Measurements from ENCODE around the gene BRK1.
A peak's percentile ranks its signal among the peaks of the same experiment; 100 is the strongest.
"Not testable (repeated sequence)": the region's sequence is repeated elsewhere in the genome, so short reads cannot be mapped to it uniquely, and the experiment has no call there.

The BRK1 gene

DNA sequence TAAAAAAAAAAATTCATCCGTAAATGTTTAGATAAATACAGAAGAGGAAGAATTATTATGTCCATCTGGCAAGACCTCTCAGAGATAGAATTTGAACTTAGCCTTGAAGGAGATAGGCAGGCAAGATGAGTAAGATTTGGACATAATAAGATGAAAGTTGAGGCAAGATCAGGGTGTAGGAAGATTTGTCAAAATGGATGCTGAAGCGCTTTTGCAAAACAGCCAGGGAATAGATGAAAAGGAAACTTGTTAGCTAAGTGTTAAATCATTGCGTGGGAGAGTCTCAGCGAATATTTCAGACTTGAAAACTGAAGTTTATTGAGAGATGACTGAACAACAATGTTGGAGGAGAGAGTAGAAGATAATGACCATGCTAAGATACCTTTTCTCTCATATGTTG is 7.2 kb downstream of the BRK1 start:
- DNase-seq = no peak
- Mint-ChIP-seq H3K27me3 (no peaks in the 10 kb centered on the region), H3K4me1 (peaks cover 51% of the 10 kb centered on the region), H3K27ac (no peak overlapping the region), H3K4me3 (no peak overlapping the region), H3K9me3 (no peaks in the 10 kb centered on the region)
- ATAC-seq = no peak

DNA sequence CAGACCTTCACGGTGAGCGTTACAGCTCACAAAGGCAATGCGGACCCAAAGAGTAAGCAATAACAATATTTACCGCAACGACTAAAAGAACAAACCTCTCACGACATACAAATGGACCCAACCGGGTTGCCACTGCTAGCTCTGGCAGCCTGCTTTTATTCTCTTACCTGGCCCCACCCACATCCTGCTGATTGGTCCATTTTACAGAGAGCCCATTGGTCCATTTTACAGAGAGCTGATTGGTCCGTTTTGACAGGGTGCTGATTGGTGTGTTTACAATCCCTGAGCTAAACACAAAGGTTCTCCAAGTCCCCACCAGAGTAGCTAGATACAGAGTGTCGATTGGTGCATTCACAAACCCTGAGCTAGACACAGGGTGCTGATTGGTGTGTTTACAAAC is 20.4 kb downstream of the BRK1 start:
- H3K27me3 Mint-ChIP-seq, DNase-seq, H3K4me1 Mint-ChIP-seq, ATAC-seq, H3K4me3 Mint-ChIP-seq, H3K9me3 Mint-ChIP-seq, H3K27ac Mint-ChIP-seq: not testable (repeated sequence)

DNA sequence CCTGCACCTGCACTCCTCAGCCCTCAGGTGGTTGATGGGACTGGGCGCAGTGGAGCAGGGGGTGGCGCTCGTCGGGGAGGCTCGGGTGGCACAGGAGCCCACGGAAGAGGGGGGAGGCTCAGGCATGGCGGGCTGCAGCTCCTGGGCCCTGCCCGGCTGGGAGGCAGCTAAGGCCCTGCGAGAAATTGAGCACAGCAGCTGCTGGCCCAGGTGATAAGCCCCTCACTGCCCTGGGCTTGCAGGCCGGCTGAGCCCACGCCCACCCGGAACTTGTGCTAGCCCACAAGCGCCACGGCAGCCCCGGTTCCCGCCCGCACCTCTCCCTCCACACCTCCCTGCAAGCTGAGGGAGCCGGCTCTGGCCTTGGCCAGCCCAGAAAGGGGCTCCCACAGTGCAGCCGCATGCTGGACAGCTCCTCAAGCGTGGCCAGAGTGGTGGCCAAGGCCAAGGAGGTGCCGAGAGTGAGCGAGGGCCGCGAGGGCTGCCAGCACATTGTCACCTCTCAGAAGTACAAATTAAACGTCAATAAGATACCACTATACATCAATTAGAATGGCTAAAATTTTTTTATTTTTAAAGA is 21.0 kb downstream of the BRK1 start:
- Mint-ChIP-seq H3K27me3 (no peaks in the 10 kb centered on the region), H3K27ac (no peak overlapping the region), H3K4me1 (peaks cover 5% of the 10 kb centered on the region), H3K9me3 (no peaks in the 10 kb centered on the region), H3K4me3 (no peak overlapping the region)
- no peak for ATAC-seq
- no peak for DNase-seq

DNA sequence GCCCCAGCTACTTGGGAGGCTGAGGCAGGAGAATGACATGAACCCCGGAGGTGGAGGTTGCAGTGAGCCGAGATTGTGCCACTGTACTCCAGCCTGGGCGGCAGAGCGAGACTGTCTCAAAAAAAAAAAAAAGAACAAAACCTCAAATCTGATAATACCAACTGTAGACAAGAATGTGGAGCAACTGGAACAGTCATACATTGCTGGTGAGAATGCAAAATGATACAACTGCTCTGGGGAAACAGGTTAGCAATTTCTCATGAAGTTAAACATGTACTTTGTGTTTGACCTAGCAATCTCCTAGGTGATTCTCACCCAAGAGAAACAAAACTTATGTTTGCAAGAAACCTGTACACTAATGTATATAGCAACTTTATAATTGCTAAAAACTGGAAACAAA is 21.7 kb downstream of the BRK1 start:
- no peak overlapping the region for H3K4me3 Mint-ChIP-seq
- H3K4me1 Mint-ChIP-seq = peaks cover 5% of the 10 kb centered on the region
- DNase-seq (no peak), ATAC-seq (no peak)
- H3K27ac Mint-ChIP-seq = no peak overlapping the region
- no peaks in the 10 kb centered on the region for H3K9me3 Mint-ChIP-seq
- no peaks in the 10 kb centered on the region for H3K27me3 Mint-ChIP-seq

DNA sequence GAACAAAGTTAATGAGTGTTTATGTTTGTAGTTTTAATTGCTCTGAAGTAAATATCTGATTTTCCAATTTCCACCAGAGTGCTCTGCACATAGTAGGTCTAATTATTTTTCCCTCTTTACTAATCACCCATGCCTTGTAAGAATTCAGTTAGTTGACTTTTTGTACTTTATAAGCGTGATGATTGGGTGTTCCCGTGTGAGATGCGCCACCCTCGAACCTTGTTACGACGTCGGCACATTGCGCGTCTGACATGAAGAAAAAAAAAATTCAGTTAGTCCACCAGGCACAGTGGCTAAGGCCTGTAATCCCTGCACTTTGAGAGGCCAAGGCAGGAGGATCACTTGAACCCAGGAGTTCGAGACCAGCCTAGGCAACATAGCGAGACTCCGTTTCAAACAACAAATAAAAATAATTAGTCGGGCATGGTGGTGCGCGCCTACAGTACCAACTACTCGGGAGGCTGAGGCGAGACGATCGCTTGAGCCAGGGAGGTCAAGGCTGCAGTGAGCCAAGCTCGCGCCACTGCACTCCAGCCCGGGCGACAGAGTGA is 25.6 kb downstream of the BRK1 start:
- H3K27me3 Mint-ChIP-seq = no peaks in the 10 kb centered on the region
- H3K4me1 Mint-ChIP-seq = peaks cover 35% of the 10 kb centered on the region
- peak; percentile 0 for ATAC-seq
- DNase-seq = no peak
- peak overlapping the region; percentile 89 to 91 for H3K4me3 Mint-ChIP-seq
- peak overlapping the region; percentile 19 to 98 for H3K27ac Mint-ChIP-seq
- no peaks in the 10 kb centered on the region for H3K9me3 Mint-ChIP-seq

DNA sequence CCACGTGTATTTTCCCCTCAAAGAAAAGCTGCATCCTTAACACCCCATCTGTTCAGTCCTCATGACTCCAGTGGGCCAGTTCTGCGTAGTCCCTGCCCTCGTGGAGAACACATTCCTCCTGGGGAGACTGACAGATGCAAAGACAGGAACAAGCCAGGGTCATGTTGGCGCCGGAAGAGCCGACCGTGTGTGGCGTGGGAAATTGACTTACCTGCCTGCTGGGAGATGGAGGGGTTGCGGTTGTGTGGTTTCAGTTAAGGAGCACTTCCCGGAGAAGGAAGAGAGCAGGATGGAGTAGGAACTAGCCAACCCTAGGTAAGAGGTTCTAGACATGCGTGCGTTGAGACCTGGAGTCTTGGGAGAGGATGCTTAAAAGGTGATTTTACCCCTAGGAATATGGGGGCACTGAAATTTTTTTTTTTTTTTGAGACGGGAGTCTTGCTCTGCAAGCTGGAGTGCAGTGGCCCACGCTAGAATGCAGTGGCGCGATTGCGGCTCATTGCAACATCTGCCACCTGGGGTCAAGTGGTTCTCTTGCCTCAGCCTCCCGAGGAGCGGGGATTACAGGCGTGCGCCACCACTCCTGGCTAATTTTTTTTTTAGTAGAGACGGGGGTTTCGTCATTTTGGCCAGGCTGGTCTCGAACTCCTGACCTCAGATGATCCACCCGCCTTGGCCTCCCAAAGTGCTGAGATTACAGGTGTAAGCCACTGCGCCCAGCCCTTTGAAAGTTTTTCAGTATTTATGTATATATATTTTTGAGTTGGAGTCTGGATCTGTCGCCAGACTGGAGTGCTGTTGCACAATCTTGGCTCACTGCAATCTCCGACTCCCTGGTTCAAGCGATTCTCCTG is 27.5 kb downstream of the BRK1 start:
- ATAC-seq (no peak), DNase-seq (peak; percentile 5 to 26)
- H3K4me3 Mint-ChIP-seq = peak overlapping the region; percentile 89 to 91
- H3K27me3 Mint-ChIP-seq = no peaks in the 10 kb centered on the region
- no peaks in the 10 kb centered on the region for H3K9me3 Mint-ChIP-seq
- peak overlapping the region; percentile 91 to 98 for H3K27ac Mint-ChIP-seq
- peaks cover 44% of the 10 kb centered on the region for H3K4me1 Mint-ChIP-seq

DNA sequence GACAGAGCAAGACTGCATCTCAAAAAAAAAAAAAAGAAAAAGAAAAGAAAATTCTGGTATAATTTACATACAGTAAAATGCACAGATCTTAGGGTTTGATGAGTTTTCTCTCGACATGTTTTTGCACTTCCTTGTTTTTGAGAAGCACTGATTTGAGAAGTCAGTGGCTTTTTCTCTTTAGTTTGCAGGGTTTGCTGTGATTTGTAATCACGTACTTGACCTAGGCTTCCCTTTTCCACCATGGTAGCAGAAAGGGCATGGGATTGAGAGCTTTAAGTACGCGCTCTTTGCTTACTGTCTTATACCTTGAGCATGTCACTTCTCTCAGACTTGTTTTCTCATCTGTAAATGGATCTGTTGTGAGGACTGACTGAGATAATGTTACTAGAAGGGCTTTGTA is 30.2 kb downstream of the BRK1 start:
- peak overlapping the region; percentile 50 to 70 for H3K4me3 Mint-ChIP-seq
- ATAC-seq = no peak
- peaks cover 52% of the 10 kb centered on the region for H3K4me1 Mint-ChIP-seq
- H3K9me3 Mint-ChIP-seq = no peaks in the 10 kb centered on the region
- no peak overlapping the region for H3K27ac Mint-ChIP-seq
- H3K27me3 Mint-ChIP-seq = no peaks in the 10 kb centered on the region
- DNase-seq = no peak

DNA sequence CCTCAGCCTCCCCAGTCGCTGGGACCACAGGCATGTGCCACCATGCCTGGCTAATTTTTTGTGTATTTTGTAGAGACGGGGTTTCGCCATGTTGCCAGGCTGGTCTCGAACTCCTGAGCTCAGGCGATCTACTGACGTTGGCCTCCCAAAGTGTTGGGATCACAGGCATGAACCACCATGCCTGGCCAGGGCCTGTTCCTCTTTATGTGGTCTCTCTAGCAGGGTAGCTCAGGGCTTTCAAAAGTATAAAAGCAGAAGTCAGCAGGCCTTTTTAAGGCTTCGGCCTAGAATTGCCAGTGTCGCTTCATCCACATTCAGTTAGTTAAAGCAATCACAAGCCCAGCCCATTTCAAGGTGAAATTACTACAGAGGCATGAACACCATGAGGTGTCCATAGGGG is 33.8 kb downstream of the BRK1 start:
- DNase-seq = no peak
- H3K9me3 Mint-ChIP-seq = no peaks in the 10 kb centered on the region
- H3K4me3 Mint-ChIP-seq = peak overlapping the region in 1 of 2 donors; percentile 41
- no peak for ATAC-seq
- no peak overlapping the region for H3K27ac Mint-ChIP-seq
- H3K27me3 Mint-ChIP-seq = no peaks in the 10 kb centered on the region
- H3K4me1 Mint-ChIP-seq = peaks cover 28% of the 10 kb centered on the region

DNA sequence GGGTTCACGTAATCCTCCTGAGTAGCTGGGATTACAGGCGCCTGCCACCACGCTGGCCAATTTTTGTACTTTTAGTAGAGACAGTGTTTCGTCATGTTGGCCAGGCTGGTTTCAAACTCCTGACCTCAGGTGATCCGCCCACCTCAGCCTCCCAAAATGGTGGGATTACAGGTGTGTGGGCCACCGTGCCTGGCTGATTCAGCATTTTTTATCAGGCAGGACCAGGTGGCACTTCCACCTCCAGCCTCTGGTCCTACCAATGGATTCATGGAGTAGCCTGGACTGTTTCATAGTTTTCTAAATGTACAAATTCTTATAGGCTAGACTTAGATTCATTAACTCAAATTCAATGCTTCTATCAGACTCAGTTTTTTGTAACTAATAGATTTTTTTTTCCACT is 35.5 kb downstream of the BRK1 start:
- Mint-ChIP-seq H3K27ac (no peak overlapping the region), H3K4me1 (peaks cover 33% of the 10 kb centered on the region), H3K27me3 (no peaks in the 10 kb centered on the region), H3K9me3 (no peaks in the 10 kb centered on the region), H3K4me3 (no peak overlapping the region)
- DNase-seq (no peak), ATAC-seq (no peak)

DNA sequence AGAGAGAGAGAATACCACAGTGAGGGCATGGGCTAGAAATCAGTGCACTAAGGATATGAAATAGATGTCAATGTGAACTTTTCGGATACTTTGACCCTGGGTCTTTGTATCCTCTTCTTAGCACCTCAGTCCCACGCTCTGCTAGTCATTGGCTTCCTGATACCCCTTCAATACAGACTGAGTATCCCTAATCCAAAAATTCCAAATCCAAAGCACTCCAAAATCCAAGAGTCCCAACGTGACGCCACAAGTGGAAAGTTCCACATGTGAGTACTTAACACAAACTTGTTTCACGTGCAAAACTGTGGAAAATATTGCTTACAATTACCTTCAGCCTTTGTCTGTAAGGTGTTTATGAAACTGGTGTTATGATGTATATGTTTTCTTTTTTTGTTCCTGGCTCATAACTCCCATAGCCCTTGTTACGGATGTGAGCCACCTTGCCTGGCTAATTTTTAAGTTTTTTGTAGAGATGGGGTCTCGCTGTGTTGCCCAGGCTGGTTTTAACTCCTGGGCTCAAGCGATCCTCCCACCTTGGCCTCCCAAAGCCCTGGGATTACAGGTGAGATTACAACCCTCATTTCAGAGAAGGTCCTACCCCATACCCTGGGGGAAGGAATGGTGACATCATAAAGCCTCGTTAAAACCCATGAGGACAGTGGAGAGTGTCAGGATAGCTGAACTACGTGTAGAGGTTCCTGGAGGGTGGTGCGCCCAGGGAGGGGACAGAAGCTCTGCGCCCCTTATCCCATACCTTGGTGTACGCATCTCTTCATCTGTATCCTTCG is 39.1 kb downstream of the BRK1 start:
- H3K27ac Mint-ChIP-seq = peak overlapping the region in 1 of 2 donors; percentile 67
- H3K4me1 Mint-ChIP-seq = peaks cover 15% of the 10 kb centered on the region
- H3K9me3 Mint-ChIP-seq = no peaks in the 10 kb centered on the region
- ATAC-seq (peak; percentile 23), DNase-seq (no peak)
- no peaks in the 10 kb centered on the region for H3K27me3 Mint-ChIP-seq
- H3K4me3 Mint-ChIP-seq = no peak overlapping the region

DNA sequence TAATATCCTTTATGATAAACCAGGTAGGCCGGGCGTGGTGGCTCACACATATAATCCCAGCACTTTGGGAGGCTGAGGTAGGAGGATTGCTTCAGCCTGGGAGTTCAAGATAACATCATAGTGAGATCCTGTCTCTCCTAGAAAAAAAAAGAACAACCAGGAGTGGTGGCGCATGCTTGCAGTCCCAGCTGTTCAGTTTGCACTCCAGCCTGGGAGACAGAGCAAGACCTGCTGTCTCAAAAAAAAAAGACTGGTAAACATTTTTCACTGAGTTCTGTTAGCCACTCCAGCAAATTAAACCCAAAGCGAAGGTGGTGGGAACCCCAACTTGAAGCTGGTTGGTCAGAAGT is 39.6 kb downstream of the BRK1 start:
- DNase-seq = no peak
- Mint-ChIP-seq H3K27ac (no peak overlapping the region), H3K9me3 (no peaks in the 10 kb centered on the region), H3K4me3 (no peak overlapping the region), H3K27me3 (no peaks in the 10 kb centered on the region), H3K4me1 (peaks cover 15% of the 10 kb centered on the region)
- no peak for ATAC-seq

DNA sequence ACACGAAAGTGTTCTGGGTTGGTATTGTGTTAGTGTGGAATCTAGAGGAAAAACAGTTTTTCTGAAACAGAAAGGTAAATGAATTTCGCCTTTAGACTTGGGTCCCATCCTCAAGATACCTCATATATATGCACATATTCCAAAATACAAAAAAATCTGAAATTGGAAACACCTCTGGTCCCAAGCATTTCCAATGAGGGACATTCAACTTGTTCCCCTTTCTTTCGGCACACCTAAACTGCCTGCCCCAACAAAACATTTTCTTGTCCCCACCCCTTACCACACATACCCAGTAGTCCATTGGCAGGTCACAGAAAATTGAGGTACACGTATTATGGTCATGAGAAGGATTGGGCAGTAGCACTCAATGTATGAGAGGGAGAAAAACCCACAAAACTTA is 40.2 kb downstream of the BRK1 start:
- no peak overlapping the region for H3K4me3 Mint-ChIP-seq
- peaks cover 15% of the 10 kb centered on the region for H3K4me1 Mint-ChIP-seq
- no peaks in the 10 kb centered on the region for H3K9me3 Mint-ChIP-seq
- ATAC-seq (no peak), DNase-seq (no peak)
- H3K27ac Mint-ChIP-seq = no peak overlapping the region
- H3K27me3 Mint-ChIP-seq = no peaks in the 10 kb centered on the region

DNA sequence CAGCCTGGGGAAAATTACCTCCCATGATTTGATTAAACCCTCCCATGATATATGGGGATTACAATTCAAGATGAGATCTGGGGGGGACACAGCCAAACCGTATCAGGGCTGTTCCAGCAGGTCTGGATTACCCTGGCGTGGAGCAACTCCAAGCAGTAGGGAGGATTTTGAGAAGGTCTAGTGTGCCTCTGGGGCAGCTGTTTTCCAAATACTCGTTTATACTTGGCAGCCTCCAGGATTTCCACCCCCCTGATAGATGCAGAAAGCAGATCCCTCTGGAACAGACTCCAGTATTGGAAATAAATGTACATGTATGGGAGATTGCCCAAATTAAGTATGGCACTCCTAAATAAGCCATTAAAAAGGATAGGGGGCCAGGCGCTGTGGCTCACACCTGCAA is 41.6 kb downstream of the BRK1 start:
- Mint-ChIP-seq H3K27me3 (no peaks in the 10 kb centered on the region), H3K4me1 (peaks cover 21% of the 10 kb centered on the region), H3K9me3 (no peaks in the 10 kb centered on the region), H3K4me3 (no peak overlapping the region), H3K27ac (no peak overlapping the region)
- no peak for DNase-seq
- no peak for ATAC-seq

DNA sequence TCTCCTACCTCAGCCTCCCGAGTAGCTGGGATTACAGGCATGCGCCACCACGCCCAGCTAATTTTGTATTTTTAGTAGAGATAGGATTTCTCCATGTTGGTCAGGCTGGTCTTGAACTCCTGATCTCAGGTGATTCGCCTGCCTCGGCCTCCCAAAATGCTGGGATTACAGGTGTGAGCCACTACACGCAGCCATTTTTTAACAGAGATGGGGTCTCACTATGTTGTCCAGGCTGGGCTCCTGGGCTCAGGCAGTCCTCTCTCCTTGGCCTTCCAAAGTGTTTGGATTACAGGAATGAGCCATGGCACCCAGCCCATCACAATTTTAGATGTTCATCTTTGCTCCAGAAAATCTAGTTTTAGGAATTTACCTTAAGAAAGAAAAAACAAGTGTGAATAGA is 43.1 kb downstream of the BRK1 start:
- not testable (repeated sequence) for H3K9me3 Mint-ChIP-seq, H3K27ac Mint-ChIP-seq, H3K27me3 Mint-ChIP-seq, DNase-seq, H3K4me3 Mint-ChIP-seq, ATAC-seq
- peaks cover 21% of the 10 kb centered on the region for H3K4me1 Mint-ChIP-seq

DNA sequence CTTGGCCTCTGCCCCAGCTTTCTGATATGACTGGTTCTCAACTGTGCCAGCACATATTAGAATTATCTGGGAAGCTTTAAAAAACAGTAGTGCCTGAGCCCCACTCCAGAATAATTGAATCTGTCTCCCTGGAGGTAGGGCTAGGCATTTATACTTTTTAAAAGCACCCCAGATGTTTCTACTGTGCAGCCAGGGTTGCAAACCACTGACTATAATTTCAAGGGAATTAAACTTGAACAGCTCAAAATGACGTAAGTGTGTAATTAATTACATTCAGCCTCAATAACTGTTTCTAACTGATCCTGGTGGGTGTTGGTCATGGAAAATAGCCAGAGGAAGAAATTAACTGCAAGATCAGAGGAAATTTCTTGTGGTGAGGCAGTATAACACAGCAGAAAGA is 44.9 kb downstream of the BRK1 start:
- Mint-ChIP-seq H3K27ac (no peak overlapping the region), H3K27me3 (no peaks in the 10 kb centered on the region), H3K4me1 (peaks cover 10% of the 10 kb centered on the region), H3K4me3 (no peak overlapping the region), H3K9me3 (no peaks in the 10 kb centered on the region)
- ATAC-seq = no peak
- DNase-seq = no peak

DNA sequence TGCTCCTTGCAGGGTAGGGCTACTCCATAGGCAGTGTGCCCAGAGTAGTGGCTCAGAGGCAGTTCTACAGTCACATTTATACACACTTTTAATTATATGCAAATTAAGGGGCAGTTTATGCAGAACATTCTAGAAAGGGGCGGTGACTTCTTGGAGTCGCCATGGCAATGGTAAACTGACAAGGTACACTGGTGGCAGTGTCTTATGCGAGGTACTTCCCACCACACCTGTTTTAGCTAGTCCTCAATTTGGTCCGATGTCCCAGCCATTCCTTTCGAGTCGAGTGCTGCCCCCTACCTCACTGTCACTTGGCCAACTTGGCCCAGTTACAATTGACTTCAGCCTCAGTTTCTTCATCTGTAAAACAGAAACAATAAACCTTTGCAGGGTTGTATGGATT is 45.5 kb downstream of the BRK1 start:
- Mint-ChIP-seq H3K9me3 (no peaks in the 10 kb centered on the region), H3K4me3 (no peak overlapping the region), H3K27me3 (no peaks in the 10 kb centered on the region), H3K27ac (no peak overlapping the region), H3K4me1 (peaks cover 9% of the 10 kb centered on the region)
- no peak for ATAC-seq
- DNase-seq = no peak
